IPS DF 19.7 (cell line): ENCODE measurements around the gene NR0B1.

Experiments
- DNase-seq: peaks from one replicate; pipeline ENCODE4 v3.0.0-alpha.2; 2013; ENCODE audit warnings: low read depth, low spot score

NR0B1 gene

GRCh38 chrX:30270639-30271038, 38.6 kb downstream of the NR0B1 start:
- no peak for DNase-seq

- no peak for DNase-seq
These were observed 46.4 kb downstream of the NR0B1 start for GRCh38 chrX:30262763-30263162.

- no peak for DNase-seq
These were observed 48.2 kb downstream of the NR0B1 start for GRCh38 chrX:30261012-30261411.

GRCh38 chrX:30259927-30260326, 49.3 kb downstream of the NR0B1 start:
- DNase-seq = no peak
